ENCODE results near the gene SMARCD2.

GRCh38 chr17:63830278-63830677 is 12.2 kb downstream of the SMARCD2 start:
- TF ChIP-seq, protein P1, sequence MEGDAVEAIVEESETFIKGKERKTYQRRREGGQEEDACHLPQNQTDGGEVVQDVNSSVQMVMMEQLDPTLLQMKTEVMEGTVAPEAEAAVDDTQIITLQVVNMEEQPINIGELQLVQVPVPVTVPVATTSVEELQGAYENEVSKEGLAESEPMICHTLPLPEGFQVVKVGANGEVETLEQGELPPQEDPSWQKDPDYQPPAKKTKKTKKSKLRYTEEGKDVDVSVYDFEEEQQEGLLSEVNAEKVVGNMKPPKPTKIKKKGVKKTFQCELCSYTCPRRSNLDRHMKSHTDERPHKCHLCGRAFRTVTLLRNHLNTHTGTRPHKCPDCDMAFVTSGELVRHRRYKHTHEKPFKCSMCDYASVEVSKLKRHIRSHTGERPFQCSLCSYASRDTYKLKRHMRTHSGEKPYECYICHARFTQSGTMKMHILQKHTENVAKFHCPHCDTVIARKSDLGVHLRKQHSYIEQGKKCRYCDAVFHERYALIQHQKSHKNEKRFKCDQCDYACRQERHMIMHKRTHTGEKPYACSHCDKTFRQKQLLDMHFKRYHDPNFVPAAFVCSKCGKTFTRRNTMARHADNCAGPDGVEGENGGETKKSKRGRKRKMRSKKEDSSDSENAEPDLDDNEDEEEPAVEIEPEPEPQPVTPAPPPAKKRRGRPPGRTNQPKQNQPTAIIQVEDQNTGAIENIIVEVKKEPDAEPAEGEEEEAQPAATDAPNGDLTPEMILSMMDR (IDR thresholded peaks at IDR 0.05), result no peak
- TF ChIP-seq POLR2A (IDR thresholded peaks at IDR 0.05), result no peak
- TF ChIP-seq POLR2AphosphoS5 (IDR thresholded peaks at IDR 0.05), result no peak
